Keratinocyte (primary cell): ENCODE measurements around the gene MAP3K4. TPM values are rescaled to one million over a fixed set of nuclear protein-coding genes. Genes with fewer than 3 reads are reported as not detected.

Experiments
- DNase-seq: peaks from one replicate; pipeline ENCODE4 v3.0.0-alpha.2; 2011; ENCODE audit warnings: low read depth, missing footprints, low spot score
- FAIRE-seq: peaks from 2 replicates; lab custom pipeline; 2011; peaks lifted over from hg19 to GRCh38; lab: Jason Lieb, UNC
- H2AFZ ChIP-seq: 2 replicates; pipeline ENCODE4 v1.6.0; 2012; ENCODE audit warnings: low read length, control low read depth, inconsistent platforms; ENCODE audit not compliant: control insufficient read depth
- H3K27ac ChIP-seq: 2 replicates; pipeline ENCODE4 v1.5.1; 2011; ENCODE audit warnings: low read length; ENCODE audit not compliant: control insufficient read depth, insufficient read depth
- H3K27me3 ChIP-seq: 3 replicates; pipeline ENCODE4 v1.6.0; 2011; ENCODE audit warnings: low read length; ENCODE audit not compliant: control insufficient read depth, insufficient read depth; ENCODE audit errors: extremely low read depth
- H3K36me3 ChIP-seq, 2 experiments: 2 replicates in 1 of 2; 3 replicates in 1 of 2; pipeline ENCODE4 v1.5.1; 2011; ENCODE audit warnings: low read length in 2 of 2, mild to moderate bottlenecking in 1 of 2; ENCODE audit not compliant: control insufficient read depth in 2 of 2, insufficient read depth in 2 of 2; ENCODE audit errors: extremely low read depth in 1 of 2
- H3K4me1 ChIP-seq: 3 replicates; pipeline ENCODE4 v1.5.1; 2011; ENCODE audit warnings: low read length; ENCODE audit not compliant: control insufficient read depth, insufficient read depth; ENCODE audit errors: extremely low read depth
- H3K4me2 ChIP-seq: 3 replicates; pipeline ENCODE4 v1.6.0; 2011; ENCODE audit warnings: low read depth, low read length; ENCODE audit not compliant: control insufficient read depth, insufficient read depth; ENCODE audit errors: extremely low read depth
- H3K4me3 ChIP-seq, 3 experiments: fragments of 200-600 bp in 1 of 3; sonication (generic) in 1 of 3; 2 replicates in 2 of 3; 3 replicates in 1 of 3; pipeline ENCODE4 v1.5.1; 2011 to 2016; ENCODE audit warnings: low read length in 3 of 3, mild to moderate bottlenecking in 3 of 3, control low read depth in 2 of 3, inconsistent platforms in 1 of 3, low read depth in 1 of 3, mixed read lengths in 1 of 3, mixed run types in 1 of 3, moderate library complexity in 1 of 3; ENCODE audit not compliant: control insufficient read depth in 2 of 3, insufficient read depth in 2 of 3; ENCODE audit errors: extremely low read depth in 1 of 3
- H3K79me2 ChIP-seq: 2 replicates; pipeline ENCODE4 v1.6.0; 2012; ENCODE audit warnings: low read length; ENCODE audit not compliant: control insufficient read depth, insufficient read depth
- H3K9ac ChIP-seq: 3 replicates; pipeline ENCODE4 v1.6.0; 2011; ENCODE audit warnings: low read length; ENCODE audit not compliant: control insufficient read depth, insufficient read depth; ENCODE audit errors: extremely low read depth
- H3K9me1 ChIP-seq: 3 replicates; pipeline ENCODE4 v1.6.0; 2011; ENCODE audit warnings: low read length; ENCODE audit not compliant: control insufficient read depth, insufficient read depth; ENCODE audit errors: extremely low read depth
- H3K9me3 ChIP-seq: 2 replicates; pipeline ENCODE4 v1.5.1; 2012; ENCODE audit warnings: low read depth, low read length; ENCODE audit not compliant: control insufficient read depth
- H4K20me1 ChIP-seq: 3 replicates; pipeline ENCODE4 v1.6.0; 2011; ENCODE audit warnings: low read length; ENCODE audit not compliant: control insufficient read depth, insufficient read depth; ENCODE audit errors: extremely low read depth
- CTCF ChIP-seq, 3 experiments: IDR thresholded peaks in 1 of 3; conservative IDR thresholded peaks in 1 of 3; optimal IDR thresholded peaks in 1 of 3; 2 replicates in 2 of 3; 3 replicates in 1 of 3; pipeline versions ENCODE3 to v1.5.1; 2011; ENCODE audit warnings: low read length in 3 of 3, mild to moderate bottlenecking in 3 of 3, moderate library complexity in 2 of 3, control low read depth in 1 of 3, inconsistent platforms in 1 of 3; ENCODE audit not compliant: insufficient read depth in 2 of 3; ENCODE audit errors: extremely low read depth in 1 of 3
- EZH2 ChIP-seq: IDR thresholded peaks from one replicate; pipeline ENCODE4 v1.6.1; 2012; ENCODE audit warnings: inconsistent platforms, mild to moderate bottlenecking, low read length, moderate library complexity
- dilution Hi-C: fragments of 300-500 bp; cut with MboI; formaldehyde crosslinking; loops from one replicate; pipeline ENCODE4 v1.7.0; 2020; ENCODE audit warnings: low sequenced_read_pairs; ENCODE audit not compliant: extremely low pct_ligation_motif_present
- polyA plus RNA-seq, 5 experiments: library from polyadenylated mRNA; depleted of rRNA in 3 of 5; stranded (reverse) in 3 of 5; stranded (forward) in 1 of 5; unstranded in 1 of 5; fragments of >200 nt; gene quantifications; 1 replicate in 1 of 5; 2 replicates in 3 of 5; 3 replicates in 1 of 5; pipeline versions ENCODE4 v1.2.1 to v1.2.3, GENCODE V29; 2011 to 2012; ENCODE audit warnings: missing spikeins in 2 of 5, low read depth in 1 of 5, low replicate concordance in 1 of 5

The MAP3K4 gene
- polyA plus RNA-seq, 1 donor (not counting 4 experiments of a cell fraction or from before 2014, with no cell fraction given), result 12.8 TPM

GRCh38 chr6:161037873-161038228 lies 46.3 kb downstream of the MAP3K4 start:
- DNase-seq (no peak), FAIRE-seq (peak; percentile 59)
- peaks cover 0 to 5% of the 10 kb centered on the region in 2 experiments for H3K36me3 ChIP-seq
- H2AFZ ChIP-seq, result no peak overlapping the region
- peak overlapping the region; percentile 90 for H3K27ac ChIP-seq
- peak overlapping the region; percentile 42 for H3K9ac ChIP-seq
- no peaks in the 10 kb centered on the region for H3K27me3 ChIP-seq
- no peak overlapping the region for H3K4me3 ChIP-seq
- H3K79me2 ChIP-seq, result peaks cover 17% of the 10 kb centered on the region
- no peaks in the 10 kb centered on the region for H3K9me1 ChIP-seq
- H4K20me1 ChIP-seq, result no peaks in the 10 kb centered on the region
- TF ChIP-seq CTCF (optimal IDR thresholded peaks at IDR 0.05 in 1 of 3, IDR thresholded peaks at IDR 0.05 in 1 of 3, conservative IDR thresholded peaks at IDR 0.05 in 1 of 3; ENCODE audit: extremely low read depth in 1 of 3, insufficient read depth in 2 of 3, low read length in 3 of 3) (no peak), EZH2 (no peak)
- dilution Hi-C loops, result no loop called here
- H3K9me3 ChIP-seq, result no peaks in the 10 kb centered on the region
- H3K4me1 ChIP-seq, result peaks cover 28% of the 10 kb centered on the region
- peak overlapping the region; percentile 49 for H3K4me2 ChIP-seq

DNA sequence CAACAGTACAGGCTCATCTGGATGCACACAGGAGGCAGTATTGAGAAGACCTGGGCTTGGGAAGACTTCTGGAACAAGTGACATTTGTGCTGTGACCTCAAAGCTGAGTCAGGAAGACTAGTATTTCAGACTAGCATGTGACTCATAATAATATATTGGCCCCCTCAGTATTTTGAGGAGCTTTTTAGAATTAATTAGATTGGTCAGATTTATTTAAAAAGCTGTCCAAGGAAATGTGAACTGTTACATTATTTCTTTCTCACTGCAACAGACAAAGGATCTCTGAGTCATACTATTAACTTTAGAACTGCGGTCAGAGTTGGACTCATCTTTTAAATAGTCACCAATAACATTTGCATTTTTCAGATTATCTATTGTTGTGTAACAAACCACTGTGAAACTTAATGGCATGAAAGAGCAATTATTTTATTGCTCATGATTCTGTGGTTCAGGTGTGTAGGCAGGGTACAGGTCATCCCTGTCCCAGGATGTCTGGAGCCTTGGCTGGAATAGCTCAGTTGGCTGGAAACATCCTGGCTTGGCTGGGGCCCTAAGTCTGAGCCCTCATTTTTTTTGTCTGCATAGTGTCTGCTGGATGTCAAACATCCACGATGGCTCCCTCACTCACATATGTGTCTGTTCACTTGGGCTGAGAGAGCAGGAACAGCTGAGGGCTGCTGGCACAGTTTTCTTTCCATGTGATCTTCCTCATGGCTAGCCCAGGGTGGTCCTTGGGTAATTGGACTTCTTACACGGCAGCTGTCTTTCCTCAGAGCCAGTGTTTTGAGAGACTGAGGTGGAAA lies 46.9 kb downstream of the MAP3K4 start:
- Histone ChIP-seq H3K36me3 (peaks cover 0 to 5% of the 10 kb centered on the region in 2 experiments), H3K27me3 (no peaks in the 10 kb centered on the region), H3K27ac (peak overlapping the region; percentile 90), H2AFZ (no peak overlapping the region), H4K20me1 (no peaks in the 10 kb centered on the region), H3K79me2 (peaks cover 19% of the 10 kb centered on the region), H3K9me1 (no peaks in the 10 kb centered on the region), H3K4me2 (peak overlapping the region; percentile 66), H3K4me3 (no peak overlapping the region), H3K9me3 (no peaks in the 10 kb centered on the region), H3K4me1 (peaks cover 25% of the 10 kb centered on the region), H3K9ac (peak overlapping the region; percentile 59)
- DNase-seq (peak; percentile 82), FAIRE-seq (peak; percentile 86)
- dilution Hi-C loops, result no loop called here
- TF ChIP-seq EZH2 (no peak), CTCF (optimal IDR thresholded peaks at IDR 0.05 in 1 of 3, IDR thresholded peaks at IDR 0.05 in 1 of 3, conservative IDR thresholded peaks at IDR 0.05 in 1 of 3; ENCODE audit: extremely low read depth in 1 of 3, insufficient read depth in 2 of 3, low read length in 3 of 3) (peak; percentile 26 to 40 (median 38))
